GM18951 (cell line): ENCODE results near the gene HIVEP2.

Experiments used
- POLR2A ChIP-seq: IDR thresholded peaks from 4 replicates; pipeline ENCODE4 v1.6.1; 2011; ENCODE audit warnings: mild to moderate bottlenecking; ENCODE audit not compliant: insufficient read length, insufficient read depth; ENCODE audit errors: extremely low read depth
- in situ Hi-C: fragments of 300-500 bp; cut with MboI; formaldehyde crosslinking; loops from one replicate; pipeline ENCODE4 v1.12.0; 2022; ENCODE audit warnings: low sequenced_read_pairs, mixed read lengths, inconsistent platforms; ENCODE audit not compliant: unreplicated experiment

HIVEP2 gene

DNA sequence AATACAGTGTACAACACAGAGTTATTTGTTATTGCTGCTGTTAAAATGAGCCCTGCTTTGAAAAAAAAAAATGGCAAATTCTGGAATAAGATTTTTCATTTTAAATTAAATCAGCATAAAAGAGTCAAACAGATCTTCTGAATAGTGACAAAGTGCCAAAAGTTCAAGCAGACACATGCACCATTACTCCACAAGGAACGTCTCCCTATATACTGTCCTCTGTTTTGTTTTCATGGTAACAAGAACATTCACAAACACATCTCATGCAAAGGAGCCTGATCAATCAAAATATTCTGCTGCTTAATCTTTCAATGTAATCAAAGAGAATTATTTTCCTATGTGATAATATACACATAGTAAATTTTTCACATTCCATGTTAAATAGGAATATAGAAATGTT, 2.7 kb downstream of the HIVEP2 start:
- in situ Hi-C loops, result no loop called here
- no peak for TF ChIP-seq POLR2A

GRCh38 chr6:142941018-142941417, 4.0 kb downstream of the HIVEP2 start:
- in situ Hi-C loops, result no loop called here

DNA sequence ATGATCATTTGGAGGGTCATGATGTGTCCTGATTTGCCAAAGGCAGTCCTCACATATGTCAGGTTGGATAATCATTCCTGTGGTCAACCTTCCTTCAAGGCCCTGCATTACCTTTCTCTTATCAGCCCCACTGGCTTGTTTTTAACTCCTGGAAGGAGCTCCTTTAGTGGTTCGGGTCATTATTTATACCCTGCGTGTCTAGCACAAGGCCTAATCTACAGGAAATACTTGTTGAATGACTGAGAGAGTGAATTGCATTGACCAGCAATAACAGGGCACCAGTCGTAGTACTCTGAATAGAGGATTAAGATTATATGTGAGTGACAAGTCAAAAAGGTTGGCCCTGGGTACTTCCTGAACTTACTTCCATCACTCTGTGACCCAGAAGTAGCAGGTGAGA, 4.5 kb downstream of the HIVEP2 start:
- TF ChIP-seq POLR2A, result no peak
- in situ Hi-C loops, result no loop called here

More at GRCh38 chr6:142941018-142941417, 4.0 kb downstream of the HIVEP2 start:
- no peak for TF ChIP-seq POLR2A

DNA sequence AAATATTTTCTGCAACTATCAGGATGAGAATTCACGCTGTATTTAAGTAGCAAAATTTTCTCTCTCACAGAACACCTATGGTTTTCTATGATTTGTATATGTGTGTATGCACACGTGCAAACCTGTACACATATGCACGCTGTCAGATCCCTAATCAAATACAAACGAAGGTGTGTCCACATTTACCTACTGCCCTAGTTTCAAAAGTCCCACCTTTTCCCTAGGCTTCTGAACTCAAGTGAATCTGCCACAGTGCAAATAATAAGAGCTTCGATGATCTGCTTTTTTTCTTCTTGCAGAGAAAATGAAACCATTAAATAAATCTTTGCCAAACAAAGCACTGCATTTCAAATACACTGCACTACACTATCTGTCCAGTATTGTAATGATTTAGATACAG, 6.5 kb downstream of the HIVEP2 start:
- in situ Hi-C loops, result no loop called here
- no peak for TF ChIP-seq POLR2A

- in situ Hi-C loops, result no loop called here
- TF ChIP-seq POLR2A, result no peak
Measured at GRCh38 chr6:142937986-142938385, 7.0 kb downstream of the HIVEP2 start.

DNA sequence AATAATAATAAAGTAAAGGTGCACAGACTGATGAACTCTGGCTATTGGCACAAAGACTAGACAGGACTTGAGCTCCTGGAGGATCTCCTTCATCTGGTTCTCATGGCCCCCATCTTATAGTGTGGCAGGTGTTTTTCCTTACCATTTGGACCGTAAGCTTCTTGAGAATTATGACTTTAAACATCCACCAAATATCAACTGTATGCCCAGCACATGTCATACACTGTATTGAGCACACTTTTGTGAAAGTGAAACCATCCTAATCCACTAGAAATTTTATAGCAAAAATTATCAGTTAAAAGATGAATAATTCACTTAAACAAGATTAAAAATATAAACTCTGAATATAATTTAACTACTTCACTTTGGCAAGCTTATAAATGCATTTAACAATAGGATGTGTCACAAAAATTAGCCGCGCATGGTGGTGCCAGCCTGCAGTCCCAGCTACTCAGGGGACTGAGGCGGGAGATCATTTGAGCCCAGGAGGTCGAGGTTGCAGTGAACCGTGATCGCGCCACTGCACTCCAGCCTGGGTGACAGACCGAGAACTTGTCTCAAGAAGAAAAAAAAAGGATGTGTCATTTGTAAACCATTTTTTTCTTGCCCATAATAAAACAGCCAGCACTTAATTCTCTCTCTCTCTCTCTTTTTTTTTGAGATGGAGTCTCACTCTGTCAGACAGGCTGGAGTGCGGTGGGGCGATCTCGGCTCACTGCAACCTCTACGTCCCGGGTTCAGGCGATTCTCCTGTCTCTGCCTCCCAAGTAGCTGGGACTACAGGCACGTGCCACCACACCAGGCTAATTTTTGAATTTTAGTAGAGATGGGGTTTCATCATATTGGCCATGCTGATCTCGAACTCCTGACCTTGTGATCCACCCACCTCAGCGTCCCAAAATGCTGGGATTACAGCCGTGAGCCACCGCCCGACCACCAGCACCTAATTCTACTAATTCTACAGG, 9.1 kb downstream of the HIVEP2 start:
- TF ChIP-seq POLR2A, result no peak
- in situ Hi-C loops, result no loop called here

- TF ChIP-seq POLR2A, result no peak
- in situ Hi-C loops, result no loop called here
Measured at GRCh38 chr6:142934599-142934998, 10.4 kb downstream of the HIVEP2 start.

GRCh38 chr6:142934106-142934505, 10.9 kb downstream of the HIVEP2 start:
- no peak for TF ChIP-seq POLR2A
- in situ Hi-C loops, result no loop called here

DNA sequence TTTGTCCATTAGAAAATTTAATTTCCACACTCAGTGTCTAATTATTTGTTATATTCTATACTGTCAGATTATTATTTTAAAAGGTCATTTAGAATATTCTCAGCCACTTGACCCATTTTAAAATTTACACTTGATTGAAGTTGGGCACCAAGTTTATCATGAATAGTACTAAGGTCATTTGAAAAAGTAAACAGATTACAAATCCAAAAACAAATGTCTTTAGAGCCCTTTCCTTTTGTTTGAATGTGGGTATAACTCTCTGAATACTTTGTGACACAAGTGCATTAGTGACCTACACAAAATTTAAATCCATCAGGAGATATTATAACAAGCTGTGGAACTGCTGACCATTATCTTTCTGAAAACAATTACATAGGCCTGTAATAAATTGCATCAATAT, 11.3 kb downstream of the HIVEP2 start:
- in situ Hi-C loops, result no loop called here
- no peak for TF ChIP-seq POLR2A

DNA sequence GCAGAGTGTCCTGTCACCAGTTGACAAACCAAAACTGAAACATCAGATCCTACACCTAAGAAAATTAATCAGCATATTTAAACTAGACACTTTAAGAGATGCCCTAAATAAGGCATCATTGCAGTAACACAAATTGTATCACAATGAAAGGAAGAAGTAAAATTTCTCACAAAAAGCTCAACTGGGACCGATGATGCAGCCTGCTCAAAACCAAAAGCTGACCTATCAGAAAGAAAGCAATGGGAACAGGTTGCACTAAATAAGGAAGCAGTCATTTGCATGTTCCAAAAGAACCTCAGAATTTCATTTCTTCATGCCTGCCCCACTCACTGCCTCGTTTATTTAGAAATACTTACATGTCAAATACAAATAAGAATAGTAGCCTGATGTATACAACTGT, 12.1 kb downstream of the HIVEP2 start:
- TF ChIP-seq POLR2A, result no peak
- in situ Hi-C loops, result no loop called here

- in situ Hi-C loops, result no loop called here
- no peak for TF ChIP-seq POLR2A
Measured at GRCh38 chr6:142929751-142930358, 15.1 kb downstream of the HIVEP2 start.

- in situ Hi-C loops, result no loop called here
- TF ChIP-seq POLR2A, result no peak
Measured at GRCh38 chr6:142927904-142928303, 17.1 kb downstream of the HIVEP2 start.

DNA sequence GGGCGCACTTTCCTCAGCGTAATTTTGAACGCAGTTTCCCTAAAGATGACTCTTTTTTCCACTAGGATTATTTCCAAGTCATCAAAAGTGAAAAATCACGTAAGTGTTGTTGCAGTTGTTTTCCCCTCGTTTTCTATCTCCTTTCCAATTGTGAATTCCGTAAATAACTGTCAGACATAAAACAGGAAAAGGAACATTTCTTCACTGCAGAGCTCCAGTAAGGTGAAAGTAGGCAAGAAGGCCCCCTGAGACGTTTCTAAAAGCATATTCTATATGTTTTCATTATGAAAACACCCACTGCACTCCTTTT, 17.8 kb downstream of the HIVEP2 start:
- in situ Hi-C loops, result no loop called here
- no peak for TF ChIP-seq POLR2A
